KOPT-K1 (cell line): ENCODE data around the gene SNX10.
"Not testable (repeated sequence)": the region's sequence is repeated elsewhere in the genome, so short reads cannot be mapped to it uniquely, and the experiment has no call there.

ENCODE experiments used
- H3K27ac ChIP-seq: fragments of 200-600 bp; sonication (generic); 2 replicates; pipeline ENCODE4 v1.5.1; 2016; ENCODE audit warnings: antibody characterized with exemption, mild to moderate bottlenecking, low read depth, low read length; ENCODE audit not compliant: poor library complexity, severe bottlenecking
- H3K36me3 ChIP-seq: fragments of 200-600 bp; sonication (generic); 2 replicates; pipeline ENCODE4 v1.5.1; 2017; ENCODE audit warnings: antibody characterized with exemption, mild to moderate bottlenecking, low read length, moderate library complexity; ENCODE audit not compliant: insufficient read depth
- H3K9me3 ChIP-seq: fragments of 200-600 bp; sonication (generic); 2 replicates; pipeline ENCODE4 v1.5.1; 2017; ENCODE audit warnings: antibody characterized with exemption, low read length, mild to moderate bottlenecking; ENCODE audit not compliant: insufficient read depth, poor library complexity, severe bottlenecking

Gene SNX10, protein sequence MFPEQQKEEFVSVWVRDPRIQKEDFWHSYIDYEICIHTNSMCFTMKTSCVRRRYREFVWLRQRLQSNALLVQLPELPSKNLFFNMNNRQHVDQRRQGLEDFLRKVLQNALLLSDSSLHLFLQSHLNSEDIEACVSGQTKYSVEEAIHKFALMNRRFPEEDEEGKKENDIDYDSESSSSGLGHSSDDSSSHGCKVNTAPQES

DNA sequence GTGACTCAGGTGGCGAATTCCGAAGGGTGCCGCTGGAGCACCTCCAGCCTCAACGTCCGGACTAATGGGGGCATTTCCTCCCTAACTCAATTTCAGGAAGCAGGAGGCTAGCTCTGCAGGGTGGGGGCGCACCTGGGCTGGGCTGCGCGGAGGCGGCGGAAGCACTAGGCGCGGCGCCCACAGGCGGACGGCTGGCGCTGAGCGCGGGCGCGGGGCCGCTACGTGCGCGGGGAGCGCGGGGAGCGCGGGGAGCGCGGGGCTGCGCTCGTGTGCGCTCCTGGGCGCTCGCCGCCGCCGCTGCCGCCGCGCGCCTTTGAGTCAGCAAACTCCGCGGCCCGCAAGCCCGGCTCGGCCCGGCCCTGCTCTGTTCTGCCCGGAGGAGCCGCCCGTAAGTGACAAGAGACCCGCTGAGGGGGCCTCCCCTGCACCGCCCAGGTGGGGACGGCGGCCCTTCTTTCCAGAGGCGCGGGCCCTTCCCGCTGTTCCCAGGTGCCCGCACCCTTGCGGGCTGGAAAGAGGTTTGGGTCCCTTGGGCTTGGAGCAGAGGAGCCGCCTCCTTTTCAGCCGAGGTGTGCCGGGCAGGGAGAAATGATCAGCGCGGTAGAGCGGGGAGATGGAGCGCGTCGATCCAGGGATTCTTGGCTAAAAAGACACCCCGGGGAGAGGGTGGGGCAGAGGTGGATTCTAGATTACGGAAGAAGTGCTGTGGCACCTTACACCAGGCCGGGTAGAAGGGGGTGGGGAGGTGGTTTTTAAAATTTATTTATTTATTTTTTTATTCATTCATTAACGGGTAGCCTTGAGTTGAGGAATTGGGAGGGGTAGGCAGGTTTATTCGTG, at the start of gene SNX10:
Gene SNX10, plus strand, starts transcription at position 164 of the 840 bp plus-strand sequence. CDS start 54,581 bp downstream, outside the sequence.
- Histone ChIP-seq H3K9me3 (no peaks in the 10 kb centered on the region), H3K36me3 (peaks cover 5% of the 10 kb centered on the region; the same call in 1 of the 2 replicates), H3K27ac (peak within 1 kb of the TSS; percentile 81)

DNA sequence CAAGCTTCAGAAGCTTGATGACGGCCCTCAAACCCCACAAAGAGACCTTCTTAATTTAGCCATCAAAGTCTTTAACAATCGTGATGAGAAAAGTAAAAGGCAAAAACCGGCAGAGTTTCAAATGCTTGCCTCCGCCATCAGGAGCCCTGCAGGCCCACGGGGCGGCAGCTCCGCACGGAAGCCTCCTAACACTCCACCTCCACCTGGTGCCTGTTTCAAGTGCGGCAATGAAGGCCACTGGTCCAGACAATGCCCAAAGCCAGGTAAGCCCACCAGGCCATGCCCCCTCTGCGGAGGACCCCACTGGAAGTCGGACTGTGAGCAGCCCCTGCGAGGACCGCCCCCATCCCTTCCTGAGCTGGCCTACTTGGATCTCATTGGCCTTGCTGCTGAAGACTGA, 46.5 kb upstream of the SNX10 start:
- H3K27ac ChIP-seq, result no peak overlapping the region
- peaks cover 7% of the 10 kb centered on the region for H3K9me3 ChIP-seq
- H3K36me3 ChIP-seq, result no peaks in the 10 kb centered on the region

DNA sequence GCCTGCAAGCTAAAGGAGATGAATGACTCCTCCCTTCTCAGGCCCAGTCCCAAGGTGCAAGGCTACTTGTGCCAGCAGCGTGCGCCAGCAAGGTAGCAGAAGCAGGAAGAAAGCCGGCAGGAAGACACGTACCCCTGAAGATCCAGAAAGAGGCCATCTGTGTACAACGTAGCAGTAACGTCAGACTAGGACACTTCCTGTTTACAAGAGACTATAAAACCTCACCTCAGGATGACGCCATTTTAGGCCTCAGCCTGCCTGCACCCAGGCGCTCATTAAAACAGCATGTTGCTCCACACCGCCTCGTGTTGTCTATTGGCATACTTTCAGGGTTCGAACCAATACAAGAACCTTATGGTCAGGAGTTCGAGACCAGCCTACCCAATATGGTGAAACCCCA, 41.4 kb upstream of the SNX10 start:
- no peaks in the 10 kb centered on the region for H3K9me3 ChIP-seq

DNA sequence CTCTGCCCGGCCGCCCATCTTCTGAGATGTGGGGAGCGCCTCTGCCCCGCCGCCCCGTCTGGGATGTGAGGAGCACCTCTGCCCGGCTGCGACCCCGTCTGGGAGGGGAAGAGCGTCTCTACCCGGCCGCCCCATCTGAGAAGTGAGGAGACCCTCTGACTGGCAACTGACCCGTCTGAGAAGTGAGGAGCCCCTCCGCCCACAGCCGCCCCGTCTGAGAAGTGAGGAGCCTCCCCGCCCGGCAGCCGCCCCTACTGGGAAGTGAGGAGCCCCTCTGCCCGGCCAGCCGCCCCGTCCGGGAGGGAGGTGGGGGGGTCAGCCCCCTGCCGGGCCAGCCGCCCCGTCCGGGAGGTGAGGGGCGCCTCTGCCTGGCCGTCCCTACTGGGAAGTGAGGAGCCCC, 29.8 kb upstream of the SNX10 start:
- H3K36me3 ChIP-seq, H3K9me3 ChIP-seq, H3K27ac ChIP-seq: not testable (repeated sequence)

More for the DNA sequence above, 41.4 kb upstream of the SNX10 start:
- Histone ChIP-seq H3K27ac (no peak overlapping the region), H3K36me3 (no peaks in the 10 kb centered on the region)

DNA sequence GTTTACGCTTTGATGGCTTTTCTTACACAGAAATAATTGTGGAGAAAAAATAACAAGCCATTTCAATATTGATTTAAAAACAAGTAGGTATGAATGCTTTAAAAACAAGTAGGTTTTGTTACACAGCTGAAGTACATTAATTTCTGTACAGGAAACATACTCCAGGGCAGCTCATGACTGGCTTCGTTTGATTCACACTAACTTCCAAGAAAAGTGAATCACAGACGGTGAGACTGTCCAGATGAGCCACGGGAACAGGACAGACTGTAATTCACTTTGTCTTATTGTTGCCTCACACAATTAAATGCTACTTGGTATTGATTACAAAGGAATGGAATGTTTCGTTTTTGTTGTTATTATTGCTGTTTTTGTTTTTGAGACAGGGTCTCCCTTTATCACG, 26.6 kb upstream of the SNX10 start:
- no peaks in the 10 kb centered on the region for H3K9me3 ChIP-seq
- H3K36me3 ChIP-seq, result no peaks in the 10 kb centered on the region
- no peak overlapping the region for H3K27ac ChIP-seq

DNA sequence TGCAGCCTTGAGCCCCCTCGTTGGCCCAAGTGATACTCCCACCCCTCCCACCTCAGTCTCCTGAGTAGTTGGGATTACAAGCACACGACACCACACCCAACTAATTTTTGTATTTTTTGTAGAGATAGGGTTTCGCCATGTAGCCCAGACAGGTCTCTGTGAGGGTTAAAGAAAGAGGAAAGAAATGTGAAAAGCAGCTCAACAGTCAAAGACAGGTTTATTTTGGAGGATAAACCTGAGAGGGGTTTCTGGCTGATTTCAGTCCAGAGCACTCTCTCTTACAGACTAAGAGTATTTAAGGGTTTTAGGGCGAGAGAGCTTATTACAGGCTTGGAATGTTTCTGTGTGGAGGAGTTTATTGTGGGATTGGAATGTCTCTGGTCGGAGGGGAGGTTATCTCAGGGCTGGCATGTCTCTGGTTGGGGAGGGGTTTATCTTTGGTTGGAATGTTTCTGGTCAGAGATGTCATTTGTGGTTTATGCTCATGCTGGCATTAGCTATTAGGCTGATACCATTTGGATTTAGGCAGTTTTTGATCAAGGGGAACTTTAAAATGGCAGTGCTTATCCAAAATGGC, 26.1 kb upstream of the SNX10 start:
- no peak overlapping the region for H3K27ac ChIP-seq
- no peaks in the 10 kb centered on the region for H3K36me3 ChIP-seq
- H3K9me3 ChIP-seq, result no peaks in the 10 kb centered on the region

DNA sequence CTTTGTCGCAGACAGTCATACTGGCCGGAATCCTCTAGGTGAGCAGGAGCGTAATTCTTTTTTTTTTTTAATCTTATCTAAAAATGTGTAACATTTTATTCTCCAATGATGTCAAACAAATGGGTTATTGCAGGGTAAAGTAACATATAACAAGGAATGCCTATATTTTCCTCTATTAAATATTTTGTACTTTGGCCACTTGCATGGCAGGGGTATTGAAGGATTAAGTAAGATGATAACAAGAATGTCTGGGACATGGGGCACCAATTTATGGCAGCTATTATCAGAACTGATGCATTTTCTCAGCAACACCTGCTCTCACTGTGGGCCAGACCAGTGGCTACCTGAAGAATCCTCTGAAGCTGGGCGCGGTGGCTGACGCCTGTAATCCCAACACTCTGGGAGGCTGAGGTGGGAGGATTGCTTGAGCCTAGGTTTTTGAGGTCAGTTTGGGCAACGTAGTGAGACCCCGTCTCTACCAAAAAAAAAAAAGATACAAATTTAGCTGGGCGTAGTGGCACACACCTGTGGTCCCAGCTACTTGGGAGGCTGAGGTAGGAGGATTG, 24.0 kb upstream of the SNX10 start:
- no peaks in the 10 kb centered on the region for H3K36me3 ChIP-seq
- H3K27ac ChIP-seq, result no peak overlapping the region
- no peaks in the 10 kb centered on the region for H3K9me3 ChIP-seq

DNA sequence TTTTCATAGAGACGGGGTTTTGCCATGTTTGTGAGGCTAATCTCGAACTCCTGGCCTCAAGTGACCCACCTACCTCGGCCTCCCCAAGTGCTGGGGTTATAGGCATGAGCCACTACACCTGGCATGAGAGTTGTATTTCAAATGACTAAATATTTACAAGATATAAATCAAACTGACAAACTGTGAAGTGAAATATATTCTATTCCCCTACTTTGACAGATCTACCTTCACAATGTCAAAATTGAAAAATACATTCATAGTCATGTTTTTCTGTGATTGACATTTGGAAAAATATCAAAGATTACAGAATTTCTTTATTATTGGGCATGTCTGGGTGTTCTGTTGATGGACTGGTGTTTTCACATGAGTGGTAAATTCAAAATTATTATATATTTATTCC, 16.4 kb upstream of the SNX10 start:
- Histone ChIP-seq H3K9me3 (no peaks in the 10 kb centered on the region), H3K36me3 (no peaks in the 10 kb centered on the region), H3K27ac (no peak overlapping the region)

DNA sequence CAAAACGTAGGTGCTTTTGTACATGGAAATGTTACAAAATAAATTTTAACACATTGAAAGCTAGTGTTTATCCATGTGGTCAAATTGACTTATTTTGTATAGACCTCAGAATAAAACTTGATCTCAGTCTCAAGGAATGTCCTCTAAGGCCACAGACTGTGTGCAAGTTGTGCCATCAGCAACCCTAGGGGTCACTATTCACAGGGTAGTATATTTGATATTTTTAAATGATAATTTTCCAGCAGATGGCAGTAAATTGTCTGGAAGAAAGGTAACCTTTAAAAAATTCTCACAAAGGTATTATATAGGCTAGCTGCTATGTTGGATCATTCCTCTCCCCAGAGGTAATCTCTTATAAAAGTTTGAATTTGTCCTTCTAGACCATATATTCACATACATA, 12.9 kb upstream of the SNX10 start:
- no peak overlapping the region for H3K27ac ChIP-seq
- H3K36me3 ChIP-seq, result no peaks in the 10 kb centered on the region
- no peaks in the 10 kb centered on the region for H3K9me3 ChIP-seq

DNA sequence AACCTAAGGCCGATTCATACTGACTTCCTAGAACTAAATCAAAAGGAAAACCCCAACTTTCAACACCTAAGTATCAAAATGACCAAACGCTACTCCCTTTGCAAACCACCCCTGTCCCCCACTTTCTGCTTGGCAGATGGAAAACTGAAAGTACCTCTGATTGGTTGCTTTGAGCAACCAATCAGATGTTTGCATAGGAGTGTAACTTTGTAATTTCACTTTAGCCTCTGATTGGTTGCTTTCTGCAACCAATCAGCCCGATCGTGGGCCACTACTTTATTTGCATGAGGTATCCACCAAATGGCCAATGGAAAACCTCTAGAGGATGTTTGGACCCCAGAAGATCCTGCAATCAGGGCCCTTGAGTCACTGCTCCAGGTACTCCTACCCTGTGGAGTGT, 12.3 kb upstream of the SNX10 start:
- H3K9me3 ChIP-seq, result no peaks in the 10 kb centered on the region
- no peaks in the 10 kb centered on the region for H3K36me3 ChIP-seq
- no peak overlapping the region for H3K27ac ChIP-seq

DNA sequence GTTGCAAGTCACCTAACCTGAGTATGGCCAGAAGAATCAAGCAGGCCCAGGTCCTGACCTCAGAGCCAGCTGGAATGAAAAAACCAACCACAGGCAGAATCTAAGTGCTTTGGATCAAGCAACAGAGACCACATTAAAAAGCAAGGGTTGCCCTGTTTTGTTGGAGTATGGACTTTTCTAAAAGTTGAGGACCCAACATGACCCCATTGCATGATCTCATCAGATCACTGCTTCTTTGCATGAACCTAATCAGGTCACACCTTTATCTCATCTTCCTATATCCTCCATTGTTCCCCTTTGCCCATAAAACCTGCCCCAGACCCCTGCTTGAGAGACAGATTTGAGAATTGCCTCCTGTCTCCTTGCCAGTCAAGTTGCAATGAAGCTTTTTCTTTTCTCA, 11.6 kb upstream of the SNX10 start:
- Histone ChIP-seq H3K9me3 (no peaks in the 10 kb centered on the region), H3K27ac (no peak overlapping the region), H3K36me3 (no peaks in the 10 kb centered on the region)

DNA sequence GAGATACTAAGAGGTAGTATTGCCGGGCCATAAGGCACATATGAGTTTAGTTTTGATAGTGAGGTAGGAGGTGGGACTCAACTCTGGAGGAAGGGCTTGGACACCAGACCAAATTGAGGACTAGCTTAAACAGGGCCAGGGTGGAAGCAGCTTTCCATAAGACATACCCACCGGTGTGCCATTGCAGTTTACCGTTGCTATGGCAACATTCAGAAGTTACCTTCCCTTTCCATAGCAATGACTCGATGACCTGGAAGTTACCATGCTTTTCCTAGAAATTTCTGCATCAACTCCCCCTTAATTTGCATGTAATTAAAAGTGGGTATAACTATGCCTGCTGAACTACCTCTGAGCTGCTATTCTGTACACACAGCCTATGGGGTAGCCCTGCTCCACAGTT, 10.9 kb upstream of the SNX10 start:
- no peaks in the 10 kb centered on the region for H3K36me3 ChIP-seq
- no peak overlapping the region for H3K27ac ChIP-seq
- H3K9me3 ChIP-seq, result no peaks in the 10 kb centered on the region

DNA sequence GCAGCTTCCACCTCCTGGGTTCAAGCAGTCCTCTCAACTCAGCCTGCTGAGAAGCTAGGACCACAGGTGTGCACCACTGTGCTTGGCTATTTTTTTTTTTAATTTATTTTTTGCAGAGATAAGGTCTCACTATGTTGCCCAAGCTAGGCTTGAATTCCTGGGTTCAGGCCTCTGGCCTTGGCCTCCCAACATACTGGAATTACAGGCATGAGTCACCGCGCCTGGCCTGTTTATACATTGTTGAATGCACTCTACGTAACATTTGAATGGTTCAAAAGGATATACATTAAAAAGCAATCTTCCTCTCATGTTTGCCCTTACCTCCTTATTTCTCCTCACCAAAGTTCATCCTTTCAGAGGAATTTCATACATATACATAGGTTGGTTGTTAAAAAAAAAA, 7.2 kb upstream of the SNX10 start:
- no peaks in the 10 kb centered on the region for H3K9me3 ChIP-seq

DNA sequence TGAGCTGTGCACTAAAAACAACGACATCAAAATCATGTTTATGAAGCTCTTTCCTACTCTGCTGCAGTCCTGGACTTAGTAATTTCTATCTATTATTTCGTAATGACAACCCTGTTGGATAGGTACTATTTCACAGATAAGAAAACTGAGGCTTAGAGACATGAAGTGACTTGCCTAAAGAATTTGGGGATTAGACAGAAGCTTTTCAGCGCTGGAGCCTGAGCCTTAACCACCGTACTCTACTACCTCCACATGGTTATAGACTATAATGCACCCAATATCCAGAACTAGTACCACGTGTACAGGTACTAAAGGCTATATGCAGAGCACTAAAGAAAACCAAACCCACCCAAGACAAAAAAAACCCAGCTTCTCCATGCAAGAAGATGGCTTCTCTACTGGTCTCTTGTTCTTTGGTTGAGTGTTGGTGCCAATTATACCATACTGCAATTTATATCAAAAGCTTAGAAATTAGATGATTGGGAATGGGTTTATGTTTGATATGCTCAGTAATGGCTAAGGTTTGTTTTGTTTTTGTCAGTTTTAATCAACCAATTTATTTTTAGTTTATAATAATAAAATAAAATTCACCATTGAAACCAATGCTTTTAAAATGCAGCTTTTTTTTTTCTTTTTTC, 6.5 kb upstream of the SNX10 start:
- Histone ChIP-seq H3K36me3 (no peaks in the 10 kb centered on the region), H3K9me3 (no peaks in the 10 kb centered on the region), H3K27ac (no peak overlapping the region)

More for the DNA sequence above, 7.2 kb upstream of the SNX10 start:
- Histone ChIP-seq H3K36me3 (no peaks in the 10 kb centered on the region), H3K27ac (no peak overlapping the region)

DNA sequence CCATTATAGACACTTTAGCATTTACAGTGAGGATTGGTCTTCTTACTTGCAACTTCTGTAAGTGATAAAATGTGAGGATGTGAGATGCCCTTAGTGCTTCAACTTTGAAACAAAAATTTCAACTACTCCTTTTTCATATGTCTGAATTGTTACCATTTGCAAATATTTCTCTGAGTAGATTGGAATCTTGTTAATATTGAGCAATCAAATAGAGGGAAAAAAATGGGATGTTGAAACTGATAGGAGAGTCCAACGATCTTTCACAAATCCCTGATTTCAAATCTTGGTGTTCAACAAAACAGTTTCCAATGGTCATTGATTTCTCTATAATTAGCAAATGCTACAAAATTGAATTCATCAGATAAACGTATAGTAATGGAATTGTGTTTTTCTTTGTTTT, 5.5 kb upstream of the SNX10 start:
- Histone ChIP-seq H3K27ac (no peak overlapping the region), H3K36me3 (no peaks in the 10 kb centered on the region), H3K9me3 (no peaks in the 10 kb centered on the region)
